SK-N-SH (cell line): ENCODE measurements around the gene CEACAM19.

Experiments used
- CTCF ChIP-seq: fragments of 200-600 bp; sonication (generic); IDR thresholded peaks from 2 replicates; pipeline ENCODE4 v1.6.1; 2017; ENCODE audit warnings: antibody characterized with exemption, mild to moderate bottlenecking, moderate library complexity
- MEF2A ChIP-seq: IDR thresholded peaks from 2 replicates; pipeline ENCODE4 v1.4.0; 2012; ENCODE audit warnings: low read depth, borderline replicate concordance
- RAD21 ChIP-seq: IDR thresholded peaks from 2 replicates; pipeline ENCODE4 v1.6.1; 2012; ENCODE audit warnings: mild to moderate bottlenecking, low read length
- USF1 ChIP-seq: IDR thresholded peaks from 2 replicates; pipeline ENCODE4 v1.4.0; 2012; ENCODE audit warnings: low read depth, borderline replicate concordance

GRCh38 chr19:44704982-44705381 lies 33.7 kb downstream of the CEACAM19 start:
- TF ChIP-seq RAD21, result no peak
- TF ChIP-seq CTCF, result no peak
- TF ChIP-seq USF1, result no peak
- no peak for TF ChIP-seq MEF2A
